H9 (cell line): ENCODE data around the gene P2RX7. TPM values are rescaled to one million over a fixed set of nuclear protein-coding genes. Genes with fewer than 3 reads are reported as not detected.

Source experiments
- DNase-seq: peaks from one replicate; pipeline ENCODE4 v3.0.0-alpha.2; 2017
- H2AFZ ChIP-seq: one replicate; pipeline ENCODE4 v1.6.1; 2013; ENCODE audit warnings: mild to moderate bottlenecking, low read length, control low read depth, moderate library complexity
- H2AK5ac ChIP-seq: 2 replicates; pipeline ENCODE4 v1.6.1; 2013; ENCODE audit warnings: low read length, control low read depth, mixed read lengths; ENCODE audit not compliant: insufficient read length
- H2BK120ac ChIP-seq: one replicate; pipeline ENCODE4 v1.6.1; 2013; ENCODE audit warnings: low read depth, mild to moderate bottlenecking, low read length, control low read depth, inconsistent platforms; ENCODE audit not compliant: poor library complexity, severe bottlenecking
- H2BK12ac ChIP-seq: 2 replicates; pipeline ENCODE4 v1.6.1; 2013; ENCODE audit warnings: low read length, control low read depth, mixed read lengths, low read depth; ENCODE audit not compliant: insufficient read length
- H2BK15ac ChIP-seq: 2 replicates; pipeline ENCODE4 v1.6.1; 2013; ENCODE audit warnings: low read depth, low read length, control low read depth
- H2BK20ac ChIP-seq: one replicate; pipeline ENCODE4 v1.6.1; 2013; ENCODE audit warnings: low read depth, mild to moderate bottlenecking, low read length, control low read depth, inconsistent platforms; ENCODE audit not compliant: poor library complexity, severe bottlenecking
- H2BK5ac ChIP-seq: 2 replicates; pipeline ENCODE4 v1.6.1; 2013; ENCODE audit warnings: low read length, control low read depth, mixed read lengths; ENCODE audit not compliant: insufficient read length
- H3K14ac ChIP-seq: 2 replicates; pipeline ENCODE4 v1.6.1; 2013; ENCODE audit warnings: low read length, control low read depth; ENCODE audit not compliant: insufficient read depth
- H3K18ac ChIP-seq: 2 replicates; pipeline ENCODE4 v1.6.1; 2013; ENCODE audit warnings: low read depth, mild to moderate bottlenecking, mixed read lengths, low read length, control low read depth; ENCODE audit not compliant: insufficient read length
- H3K23ac ChIP-seq: 2 replicates; pipeline ENCODE4 v1.6.1; 2013; ENCODE audit warnings: low read length, control low read depth, mixed read lengths, low read depth; ENCODE audit not compliant: insufficient read length
- H3K23me2 ChIP-seq: 2 replicates; pipeline ENCODE4 v1.6.1; 2013; ENCODE audit warnings: low read depth, mild to moderate bottlenecking, mixed read lengths, low read length, control low read depth; ENCODE audit not compliant: insufficient read length, poor library complexity, severe bottlenecking
- H3K27ac ChIP-seq: 2 replicates; pipeline ENCODE4 v1.5.1; 2013; ENCODE audit warnings: low read length, control low read depth, mixed read lengths, low read depth; ENCODE audit not compliant: insufficient read length
- H3K27me3 ChIP-seq: 2 replicates; pipeline ENCODE4 v1.6.1; 2013; ENCODE audit warnings: low read length, control low read depth, inconsistent platforms; ENCODE audit not compliant: insufficient read depth
- H3K4ac ChIP-seq: 2 replicates; pipeline ENCODE4 v1.6.1; 2013; ENCODE audit warnings: low read depth, mild to moderate bottlenecking, control low read depth, inconsistent platforms, low read length, moderate library complexity
- H3K4me1 ChIP-seq: 2 replicates; pipeline ENCODE4 v1.6.1; 2013; ENCODE audit warnings: low read length, control low read depth, inconsistent platforms; ENCODE audit not compliant: insufficient read depth
- H3K4me2 ChIP-seq: 2 replicates; pipeline ENCODE4 v1.6.1; 2013; ENCODE audit warnings: low read length, control low read depth, mixed read lengths; ENCODE audit not compliant: insufficient read length, insufficient read depth
- H3K56ac ChIP-seq: 2 replicates; pipeline ENCODE4 v1.6.1; 2013; ENCODE audit warnings: low read depth, mild to moderate bottlenecking, mixed read lengths, low read length, control low read depth; ENCODE audit not compliant: insufficient read length
- H3K79me1 ChIP-seq: 2 replicates; pipeline ENCODE4 v1.6.1; 2013; ENCODE audit warnings: low read depth, mild to moderate bottlenecking, moderate library complexity, low read length, control low read depth, inconsistent platforms; ENCODE audit not compliant: insufficient read depth, poor library complexity, severe bottlenecking
- H3K79me2 ChIP-seq: 2 replicates; pipeline ENCODE4 v1.6.1; 2013; ENCODE audit warnings: low read length, control low read depth, inconsistent platforms; ENCODE audit not compliant: insufficient read depth
- H3K9ac ChIP-seq: 2 replicates; pipeline ENCODE4 v1.6.1; 2013; ENCODE audit warnings: low read length, control low read depth, mixed read lengths; ENCODE audit not compliant: insufficient read length; ENCODE audit errors: extremely low read depth
- H3K9me3 ChIP-seq: one replicate; pipeline ENCODE4 v1.6.1; 2013; ENCODE audit warnings: low read depth, low read length, inconsistent platforms; ENCODE audit not compliant: control insufficient read depth
- H3T11ph ChIP-seq: one replicate; pipeline ENCODE4 v1.6.1; 2013; ENCODE audit warnings: mild to moderate bottlenecking, low read length, control low read depth, inconsistent platforms
- H4K20me1 ChIP-seq: one replicate; pipeline ENCODE4 v1.6.1; 2013; ENCODE audit not compliant: control insufficient read depth, insufficient read length, insufficient read depth
- H4K5ac ChIP-seq: 2 replicates; pipeline ENCODE4 v1.6.1; 2013; ENCODE audit warnings: low read depth, mild to moderate bottlenecking, mixed read lengths, low read length, control low read depth; ENCODE audit not compliant: insufficient read length
- H4K8ac ChIP-seq: replicated peaks from 2 replicates; pipeline ENCODE4 v1.6.1; 2013; ENCODE audit warnings: low read length, control low read depth, mixed read lengths, low read depth; ENCODE audit not compliant: insufficient read length
- H4K91ac ChIP-seq: 2 replicates; pipeline ENCODE4 v1.6.1; 2013; ENCODE audit warnings: low read depth, mild to moderate bottlenecking, moderate library complexity, mixed read lengths, low read length, control low read depth; ENCODE audit not compliant: insufficient read length
- H3K27ac Mint-ChIP-seq, 3 experiments: 2 replicates in 2 of 3; 3 replicates in 1 of 3; pipeline ENCODE4 v1.8.0; 2020 to 2021; ENCODE audit warnings: mixed read lengths in 3 of 3, mild to moderate bottlenecking in 1 of 3, moderate library complexity in 1 of 3
- H3K27me3 Mint-ChIP-seq: 2 replicates; pipeline ENCODE4 v1.8.0; 2021; ENCODE audit warnings: low read depth, mild to moderate bottlenecking, moderate library complexity, mixed read lengths
- H3K36me3 Mint-ChIP-seq, 3 experiments: 2 replicates in 2 of 3; 3 replicates in 1 of 3; pipeline ENCODE4 v1.8.0; 2020 to 2021; ENCODE audit warnings: low read depth in 3 of 3, mixed read lengths in 3 of 3; ENCODE audit not compliant: insufficient read depth in 1 of 3
- H3K4me1 Mint-ChIP-seq, 2 experiments: 2 replicates each; pipeline ENCODE4 v1.8.0; 2020; ENCODE audit warnings: mixed read lengths in 2 of 2
- H3K4me3 Mint-ChIP-seq, 2 experiments: 2 replicates in 1 of 2; 3 replicates in 1 of 2; pipeline ENCODE4 v1.8.0; 2020 to 2021; ENCODE audit warnings: mild to moderate bottlenecking in 2 of 2, mixed read lengths in 2 of 2, moderate library complexity in 1 of 2
- H3K9me3 Mint-ChIP-seq, 2 experiments: 2 replicates in 1 of 2; 3 replicates in 1 of 2; pipeline ENCODE4 v1.8.0; 2020; ENCODE audit warnings: mild to moderate bottlenecking in 2 of 2, mixed read lengths in 2 of 2, moderate library complexity in 1 of 2
- CTCF ChIP-seq: fragments of 200-600 bp; sonication (generic); conservative IDR thresholded peaks from 3 replicates; pipeline ENCODE4 v1.8.0; 2021; ENCODE audit warnings: antibody characterized with exemption, mild to moderate bottlenecking
- WGBS: extraction: QIAGEN DNeasy Blood & Tissue Kit; methylation state at CpG from one replicate; pipeline ENCODE4 v1.1.7; 2013; ENCODE audit warnings: missing lambda C conversion rate, low lambda C conversion rate, mixed read lengths; ENCODE audit not compliant: insufficient read length; ENCODE audit errors: extremely low coverage; 5-methylcytosine and 5-hydroxymethylcytosine counted together
- total RNA-seq: library from RNA; stranded (reverse); gene quantifications from 2 replicates; pipeline ENCODE4 v1.2.1, GENCODE V29; 2021

P2RX7 gene
- total RNA-seq, 1 experiment from 2014 or later: 0.09 TPM

GRCh38 chr12:121170611-121171260 lies 38.1 kb downstream of the P2RX7 start:
- no peaks in the 10 kb centered on the region for H3K23me2 ChIP-seq

More at GRCh38 chr12:121170611-121171260, 38.1 kb downstream of the P2RX7 start:
- no peak overlapping the region for H3K4me3 Mint-ChIP-seq
- H3K18ac ChIP-seq: no peak overlapping the region
- no peak overlapping the region for H2BK20ac ChIP-seq
- no peaks in the 10 kb centered on the region; a peak in 1 of 5 replicates for H3K9me3 Mint-ChIP-seq
- no peak overlapping the region for H3T11ph ChIP-seq
- no peaks in the 10 kb centered on the region for H3K36me3 Mint-ChIP-seq
- no peak for TF ChIP-seq CTCF
- H3K4me1 ChIP-seq: no peaks in the 10 kb centered on the region
- H2BK15ac ChIP-seq: no peak overlapping the region; the same call in 1 of the 2 replicates
- no peaks in the 10 kb centered on the region for H3K9me3 ChIP-seq
- no CpG with 5 or more reads among the region's 14 CpGs for WGBS
- no peak overlapping the region for H3K56ac ChIP-seq
- H2AK5ac ChIP-seq: no peak overlapping the region
- H3K4me2 ChIP-seq: no peak overlapping the region
- H3K79me1 ChIP-seq: no peaks in the 10 kb centered on the region
- H3K4ac ChIP-seq: no peak overlapping the region
- H3K9ac ChIP-seq: no peak overlapping the region
- H2BK12ac ChIP-seq: no peak overlapping the region
- no peak overlapping the region for H2AFZ ChIP-seq
- H3K14ac ChIP-seq: no peak overlapping the region
- H3K27me3 ChIP-seq: no peaks in the 10 kb centered on the region
- no peaks in the 10 kb centered on the region; the same call in 1 of the 2 replicates for H3K27me3 Mint-ChIP-seq
- no peak overlapping the region for H3K27ac Mint-ChIP-seq
- peaks cover 0 to 6% of the 10 kb centered on the region in 2 experiments; a peak in 1 of 4 replicates for H3K4me1 Mint-ChIP-seq
- H3K79me2 ChIP-seq: no peaks in the 10 kb centered on the region
- no peak overlapping the region for H2BK120ac ChIP-seq
- no peak overlapping the region for H3K23ac ChIP-seq
- no peak overlapping the region for H3K27ac ChIP-seq
- H4K5ac ChIP-seq: no peak overlapping the region
- no peaks in the 10 kb centered on the region for H4K20me1 ChIP-seq
- H4K8ac ChIP-seq: no peak overlapping the region
- no peak for DNase-seq
- no peak overlapping the region for H2BK5ac ChIP-seq
- no peak overlapping the region for H4K91ac ChIP-seq
